HG02763 (cell line): ENCODE data around the gene EFCAB10.

Experiments
- ATAC-seq: cut with Tn5 transposase; IDR thresholded peaks from one replicate; pipeline ENCODE4 v1.9.1; 2021; ENCODE audit warnings: mild to moderate bottlenecking, moderate library complexity; ENCODE audit not compliant: unreplicated experiment

Gene EFCAB10, protein sequence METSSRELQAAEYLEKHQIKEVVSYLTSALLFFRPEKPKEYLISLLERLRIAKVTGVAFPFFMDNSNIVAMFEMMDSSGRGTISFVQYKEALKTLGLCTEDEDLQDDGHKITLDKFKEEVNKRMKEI

DNA sequence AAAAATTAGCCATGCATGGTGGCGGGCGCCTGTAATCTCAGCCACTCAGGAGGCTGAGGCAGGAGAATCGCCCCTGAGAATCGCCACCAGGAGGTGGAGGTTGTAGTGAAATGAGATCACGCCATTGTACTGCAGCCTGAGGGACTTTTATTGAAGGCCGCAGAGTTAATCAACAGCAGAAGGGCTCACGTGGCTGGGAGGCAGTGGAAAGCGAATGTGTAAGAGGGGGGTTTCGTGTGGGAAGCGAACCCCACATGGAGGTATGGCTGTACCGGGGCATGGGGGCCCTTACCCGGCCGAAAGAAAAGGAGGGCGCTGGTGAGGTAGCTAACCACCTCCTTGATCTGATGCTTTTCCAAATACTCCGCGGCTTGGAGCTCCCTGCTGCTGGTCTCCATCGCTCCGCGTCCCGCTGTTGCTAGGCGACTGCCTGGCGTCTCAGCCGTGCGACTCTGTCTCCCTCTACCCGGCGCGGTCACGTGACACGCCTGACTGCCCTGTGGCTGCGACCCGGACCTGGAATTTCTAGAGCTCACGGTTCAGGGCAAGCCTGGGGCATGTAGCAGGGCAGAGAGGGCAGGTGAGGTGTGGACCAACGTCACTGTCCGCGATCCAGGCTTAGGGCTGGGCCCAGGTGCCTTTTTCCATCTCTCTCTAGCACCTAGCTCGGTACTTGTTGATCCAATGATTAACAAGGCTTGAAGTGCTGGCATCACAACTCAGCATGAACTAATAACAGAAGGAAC, at the start of gene EFCAB10:
Gene EFCAB10 (minus strand): TSS at position 428 of the 746 bp plus-strand sequence. CDS start 30 bp downstream, at position 398.
- ATAC-seq: peak; percentile 68

DNA sequence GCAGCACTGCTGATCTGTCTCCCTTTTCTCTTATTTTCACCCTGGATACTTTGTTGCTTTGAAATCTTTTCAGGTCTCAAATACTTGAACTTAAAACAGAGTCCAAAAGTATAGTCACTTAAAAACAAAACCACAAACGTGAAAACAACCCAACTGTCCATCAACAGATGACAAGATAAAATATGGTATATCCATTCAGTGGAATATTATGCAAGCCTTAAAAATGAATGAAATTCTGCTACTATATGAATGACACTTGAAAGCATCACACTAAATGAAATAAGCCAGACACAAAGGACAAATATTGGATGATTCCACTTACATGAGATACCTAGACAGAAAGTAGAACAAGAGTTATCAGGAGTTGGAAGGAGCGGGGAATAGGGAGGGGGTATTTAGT, 44.7 kb upstream of the EFCAB10 start:
- no peak for ATAC-seq

DNA sequence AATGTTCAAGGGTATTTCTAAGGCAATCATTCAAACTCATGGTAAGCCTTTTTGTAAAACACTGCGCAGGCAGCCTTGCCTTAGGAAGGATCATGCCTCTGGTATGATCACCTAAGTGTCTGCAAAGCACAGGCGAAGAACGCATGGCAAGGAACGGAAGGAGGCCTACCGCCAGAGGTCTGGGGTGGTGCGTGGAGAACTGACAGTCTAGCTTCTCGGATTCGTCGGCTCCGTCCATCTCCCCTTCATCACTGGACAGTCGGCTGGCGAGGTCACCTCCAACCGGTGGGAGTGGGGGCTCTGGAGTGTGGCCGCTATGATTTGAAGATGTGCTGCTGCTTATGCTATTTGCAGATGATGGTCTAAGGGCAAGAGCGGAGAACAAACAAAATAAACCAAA, 42.6 kb upstream of the EFCAB10 start:
- no peak for ATAC-seq

DNA sequence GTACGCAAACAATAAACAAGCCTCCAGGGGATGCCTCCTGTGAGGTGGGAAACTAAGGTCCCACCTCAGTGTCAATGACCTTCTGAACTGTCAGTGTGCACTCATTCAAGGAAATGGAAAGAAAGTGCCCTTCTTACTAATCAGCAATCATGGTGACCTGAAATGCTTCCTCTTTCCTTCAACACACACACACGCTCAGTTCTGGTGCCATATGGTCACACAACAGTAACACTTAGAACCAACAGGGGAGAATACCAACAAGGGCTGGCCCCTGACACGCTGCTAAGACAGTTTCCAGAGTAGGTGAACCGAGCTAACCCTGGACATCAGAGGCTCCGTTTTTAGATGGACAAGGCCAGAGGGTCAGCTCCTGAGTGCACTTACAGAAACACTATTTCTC, 42.1 kb upstream of the EFCAB10 start:
- no peak for ATAC-seq

DNA sequence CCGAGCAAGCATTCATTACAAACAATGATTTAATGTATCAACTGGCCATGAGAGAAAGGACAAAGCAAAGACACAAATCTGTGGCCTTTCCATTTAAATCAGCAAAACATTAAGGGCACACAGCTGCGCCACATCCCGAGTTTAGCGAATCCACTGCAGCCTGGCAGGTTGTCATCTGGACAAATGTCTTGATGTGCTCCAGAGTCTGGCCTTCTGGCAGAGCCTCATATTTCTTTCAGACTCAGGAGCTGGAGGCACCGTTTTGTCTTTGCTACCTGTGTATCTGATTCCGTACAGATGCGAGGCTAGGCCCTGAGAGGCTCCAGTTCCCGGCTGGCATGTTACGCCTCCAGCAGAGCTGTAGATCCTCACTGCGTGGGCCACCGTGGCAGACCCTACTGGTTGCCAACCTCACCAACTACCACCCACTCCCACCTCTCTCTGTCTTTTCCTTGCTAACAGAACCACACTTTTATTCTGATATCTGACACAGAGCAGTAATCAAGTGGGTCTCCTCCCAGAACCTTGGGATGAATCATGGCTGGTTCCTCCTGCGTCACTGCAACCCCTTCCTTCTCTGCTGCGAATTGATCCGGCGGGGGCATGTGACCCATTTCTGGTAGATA, 40.9 kb upstream of the EFCAB10 start:
- no peak for ATAC-seq

- ATAC-seq: no peak
Measured at GRCh38 chr7:105621617-105622016, 40.3 kb upstream of the EFCAB10 start.

- no peak for ATAC-seq
Measured at GRCh38 chr7:105621176-105621575, 39.9 kb upstream of the EFCAB10 start.

GRCh38 chr7:105619590-105619989, 38.3 kb upstream of the EFCAB10 start:
- no peak for ATAC-seq

- ATAC-seq: no peak
Measured at GRCh38 chr7:105618016-105618296, 36.7 kb upstream of the EFCAB10 start.

- ATAC-seq: no peak
Measured at GRCh38 chr7:105617280-105618015, 36.2 kb upstream of the EFCAB10 start.

DNA sequence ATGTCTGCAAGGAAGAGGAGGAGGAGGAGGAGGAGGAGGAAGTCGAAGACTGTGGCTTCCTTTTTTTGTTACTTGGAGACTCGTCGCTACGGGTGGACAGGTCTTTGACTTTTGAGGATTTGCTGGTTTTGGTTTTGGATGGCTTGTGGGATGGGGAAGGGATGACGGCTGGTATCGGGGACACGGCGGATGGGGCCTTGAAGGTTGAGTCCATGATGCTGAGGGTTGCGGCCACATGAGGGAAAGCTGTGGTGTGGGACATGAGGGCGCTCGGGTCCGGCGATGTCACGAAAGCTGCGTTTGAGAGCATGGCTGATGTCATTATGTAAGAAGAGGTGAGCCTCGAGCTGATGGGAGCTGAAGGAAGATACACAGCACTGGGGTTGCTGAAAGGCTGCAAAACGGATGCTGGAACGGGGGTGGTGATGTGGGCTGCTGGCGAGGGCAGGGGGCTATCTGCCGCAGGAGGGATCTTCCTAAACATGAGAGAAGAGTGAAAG, 33.1 kb upstream of the EFCAB10 start:
- no peak for ATAC-seq

DNA sequence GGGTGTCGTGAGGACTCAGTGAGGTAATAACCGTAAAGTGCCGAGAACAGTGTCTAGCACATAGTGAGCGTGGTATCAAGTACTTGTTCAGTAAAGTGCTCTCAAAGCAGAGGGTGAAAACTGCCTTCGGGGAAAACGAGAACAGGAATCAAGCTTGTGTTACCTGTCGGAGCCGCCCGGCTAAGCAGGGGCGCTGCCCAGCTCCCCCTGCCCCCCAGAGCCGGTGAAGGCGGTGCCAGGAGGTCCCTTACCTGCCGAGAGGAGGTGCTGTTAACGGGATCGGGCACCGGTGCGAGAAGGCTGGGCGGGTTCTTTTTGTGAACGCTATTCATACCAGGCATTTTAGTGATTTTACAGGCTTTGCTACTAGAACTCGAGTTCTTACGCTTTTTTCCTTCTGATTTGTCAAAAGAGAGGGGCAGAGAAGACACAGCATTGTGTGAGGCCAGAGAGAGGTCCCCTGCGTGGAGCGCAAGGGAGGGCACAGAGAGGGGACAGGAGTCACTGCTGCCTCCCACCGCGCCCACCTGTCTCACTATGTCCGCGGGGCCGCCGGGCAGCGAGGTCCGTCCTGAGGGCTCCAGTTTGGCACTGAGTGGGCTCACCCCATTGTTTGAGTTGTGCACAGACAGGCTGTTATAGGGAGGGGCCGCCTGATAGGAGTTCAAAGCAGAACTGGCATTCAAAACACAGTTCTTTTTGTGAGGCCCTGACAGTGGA, 32.5 kb upstream of the EFCAB10 start:
- ATAC-seq: no peak

- ATAC-seq: no peak
Measured at GRCh38 chr7:105612806-105613205, 31.5 kb upstream of the EFCAB10 start.

DNA sequence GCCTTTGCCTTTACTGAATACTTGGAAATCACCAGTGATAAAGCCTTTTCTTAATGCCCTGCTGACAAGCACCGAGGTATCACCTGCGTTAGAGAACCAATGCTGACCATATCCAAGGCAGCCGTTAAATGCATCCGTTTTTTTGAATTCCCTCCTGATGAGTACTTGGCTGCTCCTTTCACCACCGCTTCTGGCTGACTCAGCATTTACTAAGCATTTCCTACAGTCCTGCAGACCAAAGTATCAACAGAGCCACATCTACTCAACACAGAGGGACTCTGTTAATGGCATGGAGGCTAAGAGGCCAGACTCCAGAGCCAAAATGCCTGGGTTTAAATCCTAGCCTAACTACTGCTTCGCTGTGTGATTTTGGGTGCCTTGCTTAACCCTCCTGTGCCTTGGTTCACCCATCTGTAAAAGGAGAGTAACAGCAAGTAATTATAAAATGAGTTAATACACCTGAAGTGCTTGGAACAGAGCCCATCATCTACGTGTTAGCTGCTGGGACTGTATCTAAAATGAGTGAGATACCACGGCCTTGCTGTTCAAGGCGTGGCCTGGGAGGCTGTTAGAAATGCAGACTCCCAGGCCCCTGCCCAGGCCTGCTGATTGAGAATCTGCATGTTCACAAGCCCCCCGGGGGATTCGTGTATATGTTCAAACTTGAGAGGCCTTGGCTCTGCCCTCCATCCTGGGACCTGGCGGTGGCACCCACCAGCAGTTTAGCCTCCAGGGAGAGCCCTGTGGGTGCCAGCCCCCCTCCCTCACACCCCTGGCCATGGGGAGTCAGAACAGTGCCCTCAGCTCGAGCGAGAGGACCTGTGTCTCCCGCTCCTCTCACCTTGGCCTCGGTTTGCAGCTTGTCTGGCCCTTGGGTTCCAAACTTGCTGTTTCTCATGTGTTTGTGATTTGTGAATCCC, 30.8 kb upstream of the EFCAB10 start:
- ATAC-seq: no peak

DNA sequence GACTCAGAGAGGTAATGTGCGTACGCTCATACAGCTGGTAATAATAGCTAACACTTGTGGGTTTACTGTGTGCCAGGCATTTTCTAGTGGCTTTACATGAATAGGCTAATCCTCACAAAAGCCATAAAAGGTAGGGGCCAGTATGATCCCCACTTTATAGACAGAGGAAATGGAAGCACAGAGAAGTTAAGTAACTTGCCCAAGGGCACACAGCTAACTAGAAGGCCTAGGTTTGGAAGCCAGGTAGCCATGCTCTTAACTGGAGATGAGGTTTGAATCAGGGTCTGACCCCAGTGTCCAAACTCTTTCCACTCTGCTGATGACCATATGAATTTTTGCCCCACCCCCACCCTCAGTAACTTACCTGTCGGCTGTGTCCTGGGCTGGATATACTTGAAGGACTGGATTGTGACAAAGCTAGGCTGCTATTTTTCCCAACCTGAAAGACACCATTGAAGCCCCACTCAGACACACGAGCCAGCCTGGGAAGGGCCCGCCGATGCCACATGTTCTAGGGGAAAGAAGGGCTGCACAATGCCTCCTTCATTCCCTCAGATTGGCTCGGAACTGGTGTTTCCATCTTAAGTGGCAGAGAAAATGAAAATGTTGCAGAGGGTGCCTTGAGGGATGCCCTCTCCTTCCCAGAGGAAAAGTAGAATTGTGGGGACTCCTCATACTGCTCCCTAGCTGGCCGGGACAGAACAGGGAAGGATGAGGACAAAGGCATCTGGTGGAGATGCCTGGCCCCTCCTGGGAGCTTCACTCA, 29.1 kb upstream of the EFCAB10 start:
- ATAC-seq: no peak

- no peak for ATAC-seq
Measured at GRCh38 chr7:105602325-105603305, 21.3 kb upstream of the EFCAB10 start.

GRCh38 chr7:105600720-105601550, 19.6 kb upstream of the EFCAB10 start:
- no peak for ATAC-seq
